Neural progenitor cell (in vitro differentiated cells): ENCODE results near the gene GARIN5A.

Experiments
- EZH2 ChIP-seq: fragments of 200-600 bp; sonication (generic); IDR thresholded peaks from 2 replicates; pipeline ENCODE4 v1.6.1; 2017; ENCODE audit warnings: antibody characterized with exemption, mild to moderate bottlenecking, moderate library complexity
- TF ChIP-seq, protein P1 (sequence below): fragments of 200-600 bp; sonication (generic); IDR thresholded peaks from 2 replicates; pipeline ENCODE4 v1.5.1; 2017; ENCODE audit warnings: antibody characterized with exemption, mild to moderate bottlenecking

DNA sequence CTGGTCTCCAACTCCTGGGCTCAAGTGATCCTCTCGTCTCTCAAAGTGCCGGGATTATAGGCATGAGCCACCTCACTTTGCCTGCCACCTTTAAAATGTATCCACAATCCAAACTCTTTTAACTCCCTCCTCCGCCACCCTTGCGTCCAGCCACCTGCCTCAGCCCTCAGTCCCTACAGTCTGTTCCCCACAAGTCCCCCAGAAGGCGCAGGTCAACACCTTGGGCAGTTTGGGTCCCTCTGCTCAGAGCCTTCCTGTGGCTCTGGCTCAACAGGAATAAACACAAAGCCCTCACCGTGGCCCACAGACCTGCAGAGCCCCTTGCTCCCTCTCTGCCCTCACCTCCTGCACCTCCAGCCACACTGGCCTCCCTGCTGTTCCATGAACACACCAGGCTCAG, 7.8 kb downstream of the GARIN5A start:
- TF ChIP-seq, protein P1, sequence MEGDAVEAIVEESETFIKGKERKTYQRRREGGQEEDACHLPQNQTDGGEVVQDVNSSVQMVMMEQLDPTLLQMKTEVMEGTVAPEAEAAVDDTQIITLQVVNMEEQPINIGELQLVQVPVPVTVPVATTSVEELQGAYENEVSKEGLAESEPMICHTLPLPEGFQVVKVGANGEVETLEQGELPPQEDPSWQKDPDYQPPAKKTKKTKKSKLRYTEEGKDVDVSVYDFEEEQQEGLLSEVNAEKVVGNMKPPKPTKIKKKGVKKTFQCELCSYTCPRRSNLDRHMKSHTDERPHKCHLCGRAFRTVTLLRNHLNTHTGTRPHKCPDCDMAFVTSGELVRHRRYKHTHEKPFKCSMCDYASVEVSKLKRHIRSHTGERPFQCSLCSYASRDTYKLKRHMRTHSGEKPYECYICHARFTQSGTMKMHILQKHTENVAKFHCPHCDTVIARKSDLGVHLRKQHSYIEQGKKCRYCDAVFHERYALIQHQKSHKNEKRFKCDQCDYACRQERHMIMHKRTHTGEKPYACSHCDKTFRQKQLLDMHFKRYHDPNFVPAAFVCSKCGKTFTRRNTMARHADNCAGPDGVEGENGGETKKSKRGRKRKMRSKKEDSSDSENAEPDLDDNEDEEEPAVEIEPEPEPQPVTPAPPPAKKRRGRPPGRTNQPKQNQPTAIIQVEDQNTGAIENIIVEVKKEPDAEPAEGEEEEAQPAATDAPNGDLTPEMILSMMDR = no peak
- TF ChIP-seq EZH2 = no peak
